ENCODE data around the gene AMPH.

- TF ChIP-seq CTCF (conservative IDR thresholded peaks at IDR 0.05; ENCODE audit: low read depth, low read length) (no peak), BHLHE40 (IDR thresholded peaks at IDR 0.05; ENCODE audit: low read depth, low read length) (no peak), MXI1 (IDR thresholded peaks at IDR 0.05; ENCODE audit: borderline replicate concordance, low read depth, low read length) (no peak), NFE2L2 (IDR thresholded peaks at IDR 0.05; ENCODE audit: low read depth, low read length) (no peak), RAD21 (IDR thresholded peaks at IDR 0.05; ENCODE audit: low read length) (no peak), POLR2A (IDR thresholded peaks at IDR 0.05; ENCODE audit: low read depth, low read length) (no peak), MAFK (IDR thresholded peaks at IDR 0.05; ENCODE audit: low read depth, low read length) (no peak)
These were observed 67.4 kb downstream of the AMPH start for GRCh38 chr7:38563741-38564140.
